ENCODE measurements around the gene RTN4IP1. TPM values are rescaled to one million over a fixed set of nuclear protein-coding genes. Genes with fewer than 3 reads are reported as not detected.

Gene RTN4IP1
- total and polyA plus RNA-seq, 10 of the 15 experiments (the other 5 are each of a cell fraction or from before 2014, with no cell fraction given): 8.2 to 17.0 (median 9.8) TPM

- Histone ChIP-seq H3K36me3 (ENCODE audit: control insufficient read depth in 2 of 2, insufficient read depth in 2 of 2, low read length in 1 of 2) (peaks cover 0 to 11% of the 10 kb centered on the region in 2 experiments), H3K79me2 (ENCODE audit: control insufficient read depth, insufficient read depth, low read length) (no peaks in the 10 kb centered on the region), H3K9me3 (replicated peaks; ENCODE audit: control insufficient read depth, insufficient read depth, low read length) (no peaks in the 10 kb centered on the region), H4K20me1 (ENCODE audit: control insufficient read depth, insufficient read depth) (no peaks in the 10 kb centered on the region), H3K4me3 (no peak overlapping the region), H3K9ac (ENCODE audit: control insufficient read depth, insufficient read depth, low read length) (no peak overlapping the region), H3K27me3 (replicated peaks in 1 of 2; ENCODE audit: control insufficient read depth in 2 of 2, insufficient read depth in 2 of 2, low read length in 1 of 2) (no peaks in the 10 kb centered on the region), H3K4me1 (ENCODE audit: control insufficient read depth, insufficient read depth, low read length) (no peaks in the 10 kb centered on the region), H2AFZ (ENCODE audit: control insufficient read depth, low read depth, low read length) (no peak overlapping the region), H3K27ac (ENCODE audit: control insufficient read depth, insufficient read depth) (no peak overlapping the region), H3K4me2 (ENCODE audit: control insufficient read depth, insufficient read depth) (no peak overlapping the region)
- BruUV-seq (replicated peaks): no TSS peak
- ATAC-seq: no peak
- SMC1A ChIA-PET (ENCODE audit: uncharacterized antibody, unreplicated experiment): interaction anchor here (1.5 to 2.6 kb wide), 4 partner anchors 124 to 410 kb away, joined by 5 to 12 read pairs (median 7); no protein-coding TSS in a partner anchor
- FAIRE-seq: no peak
- DNase-seq (ENCODE audit: low read depth, low spot score): no peak
- POLR2A ChIA-PET: no interaction called here
- RAD21 ChIA-PET (ENCODE audit: unreplicated experiment): interaction anchor here (0.9 to 1.3 kb wide), 2 partner anchors 124 to 127 kb away, joined by 3 to 5 read pairs; no protein-coding TSS in a partner anchor
- in situ Hi-C loops (cut with MboI): loop anchor here (5.0 kb wide), 2 partner anchors 122 to 237 kb away; no protein-coding TSS in a partner anchor
- CTCF ChIA-PET: interaction anchor here (1.1 to 16.5 kb wide), 4 partner anchors 7 to 428 kb away, joined by 3 to 403 read pairs (median 6); no protein-coding TSS in a partner anchor
- 95% methylated on average over 4 of the region's 4 CpGs for WGBS (ENCODE audit: insufficient coverage, insufficient replicate concordance, low lambda C conversion rate, missing lambda C conversion rate)
- intact Hi-C loops (cut with micrococcal nuclease; ENCODE audit: unreplicated experiment): no loop called here
- TF ChIP-seq KAT2A (conservative IDR thresholded peaks at IDR 0.05; ENCODE audit: control insufficient read depth, low read depth, low read length): no peak
- TF ChIP-seq ZZZ3 (IDR thresholded peaks at IDR 0.05; ENCODE audit: control insufficient read depth, insufficient read length, low read depth): no peak
- TF ChIP-seq WRNIP1 (IDR thresholded peaks at IDR 0.05; ENCODE audit: borderline replicate concordance, low read depth, low read length): no peak
- TF ChIP-seq STAT1 (conservative IDR thresholded peaks at IDR 0.05): no peak
- TF ChIP-seq GATAD2B (conservative IDR thresholded peaks at IDR 0.05; ENCODE audit: low read depth): no peak
- TF ChIP-seq BCL11A (IDR thresholded peaks at IDR 0.05; ENCODE audit: low read depth, low read length): no peak
- TF ChIP-seq ASH2L (IDR thresholded peaks at IDR 0.05; ENCODE audit: borderline replicate concordance, low read depth): no peak
- TF ChIP-seq POLR2AphosphoS2 (IDR thresholded peaks at IDR 0.05; ENCODE audit: low read depth, low read length): no peak
- TF ChIP-seq JUNB (IDR thresholded peaks at IDR 0.05): no peak
- no peak for TF ChIP-seq SREBF2 (IDR thresholded peaks at IDR 0.05; ENCODE audit: low read length)
- no peak for TF ChIP-seq CUX1 (IDR thresholded peaks at IDR 0.05; ENCODE audit: insufficient replicate concordance, low read depth, low read length)
- TF ChIP-seq ZNF592 (IDR thresholded peaks at IDR 0.05): no peak
These were observed 59.9 kb downstream of the RTN4IP1 start for GRCh38 chr6:106569428-106569827.

Data from GM12878 (cell line).